Measurements from ENCODE around the gene PIGA. TPM values are rescaled to one million over a fixed set of nuclear protein-coding genes. Genes with fewer than 3 reads are reported as not detected.

Gene PIGA
- total and polyA plus RNA-seq, 10 donors, result 4.9 to 17.2 (median 12.4) TPM

- no peak overlapping the region for H3K4me3 ChIP-seq
- intact Hi-C loops (cut with DNase I; ENCODE audit: low total_unique reads), result loop anchor here (10.0 kb wide), 1 partner anchor 108 kb away; no protein-coding TSS in a partner anchor
Measured at GRCh38 chrX:15356444-15356843, 21.1 kb upstream of the PIGA start.

GRCh38 chrX:15350329-15350996 is 15.1 kb upstream of the PIGA start:
- H3K9me3 ChIP-seq, result peaks cover 0 to under 1% (median 0%) of the 10 kb centered on the region in 8 donors
- TF ChIP-seq CTCF (IDR thresholded peaks at IDR 0.05 in 8 of 11, conservative IDR thresholded peaks at IDR 0.05 in 3 of 11) (no peak), POLR2AphosphoS5 (IDR thresholded peaks at IDR 0.05) (no peak), POLR2A (IDR thresholded peaks at IDR 0.05) (no peak)
- H3K27ac ChIP-seq, result no peak overlapping the region
- DNase-seq, result no peak
- WGBS, 5 donors, result 59 to 69% (median 64%) methylated on average over 8 of the region's 8 CpGs
- H3K4me1 ChIP-seq, result peaks cover 0 to 10% (median 0%) of the 10 kb centered on the region in 6 donors
- peaks cover 0 to 17% (median 0%) of the 10 kb centered on the region in 7 donors for H3K27me3 ChIP-seq (replicated peaks in 1 of 7)
- intact Hi-C loops (cut with DNase I; ENCODE audit: low total_unique reads), result loop anchor here (10.0 kb wide), 1 partner anchor 114 kb away; no protein-coding TSS in a partner anchor
- no peaks in the 10 kb centered on the region for H3K36me3 ChIP-seq
- no peak overlapping the region for H3K4me3 ChIP-seq

More at GRCh38 chrX:15356444-15356843, 21.1 kb upstream of the PIGA start:
- Histone ChIP-seq H3K9me3 (peaks cover 0 to 6% (median 0%) of the 10 kb centered on the region in 8 donors), H3K27me3 (replicated peaks in 1 of 7) (peaks cover 0 to 4% (median 0%) of the 10 kb centered on the region in 7 donors), H3K36me3 (no peaks in the 10 kb centered on the region), H3K27ac (no peak overlapping the region), H3K4me1 (no peaks in the 10 kb centered on the region)
- TF ChIP-seq POLR2AphosphoS5 (IDR thresholded peaks at IDR 0.05) (no peak), POLR2A (IDR thresholded peaks at IDR 0.05) (no peak), CTCF (IDR thresholded peaks at IDR 0.05 in 8 of 11, conservative IDR thresholded peaks at IDR 0.05 in 3 of 11) (no peak)
- 29 to 82% (median 36%) methylated on average over 1 of the region's 1 CpG for WGBS, 5 donors
- no peak for DNase-seq

GRCh38 chrX:15349046-15349445 is 13.7 kb upstream of the PIGA start:
- TF ChIP-seq POLR2AphosphoS5 (IDR thresholded peaks at IDR 0.05) (no peak), CTCF (IDR thresholded peaks at IDR 0.05 in 8 of 11, conservative IDR thresholded peaks at IDR 0.05 in 3 of 11) (peak in 5 of 11 experiments; percentile 30 to 44 (median 36))
- peaks cover 0 to 17% (median 0%) of the 10 kb centered on the region in 7 donors for H3K27me3 ChIP-seq (replicated peaks in 1 of 7)
- WGBS, 5 donors, result 20 to 37% (median 28%) methylated on average over 2 of the region's 2 CpGs
- no peak overlapping the region for H3K27ac ChIP-seq
- H3K4me1 ChIP-seq, result peaks cover 0 to 10% (median 0%) of the 10 kb centered on the region in 6 donors
- DNase-seq, result no peak
- H3K4me3 ChIP-seq, result no peak overlapping the region
- no peaks in the 10 kb centered on the region for H3K9me3 ChIP-seq
- no peaks in the 10 kb centered on the region for H3K36me3 ChIP-seq
- intact Hi-C loops (cut with DNase I; ENCODE audit: low total_unique reads), result no loop called here

- 72 to 87% (median 86%) methylated on average over 2 to 3 of the region's 3 CpGs for WGBS, 5 donors
- H3K4me1 ChIP-seq, result peaks cover 0 to 10% (median 0%) of the 10 kb centered on the region in 6 donors
- no peaks in the 10 kb centered on the region for H3K9me3 ChIP-seq
- no peak for TF ChIP-seq POLR2AphosphoS5 (IDR thresholded peaks at IDR 0.05)
- intact Hi-C loops (cut with DNase I; ENCODE audit: low total_unique reads), result no loop called here
- H3K27me3 ChIP-seq (replicated peaks in 1 of 7), result peaks cover 0 to 23% (median 0%) of the 10 kb centered on the region in 7 donors
- H3K36me3 ChIP-seq, result no peaks in the 10 kb centered on the region
- H3K27ac ChIP-seq, result no peak overlapping the region
- H3K4me3 ChIP-seq, result no peak overlapping the region
- DNase-seq, result no peak
Measured at GRCh38 chrX:15345976-15346375, 10.7 kb upstream of the PIGA start.
